ENCODE results near the gene SLC6A19.

SLC6A19 gene

GRCh38 chr5:1270933-1271914 lies 69.8 kb downstream of the SLC6A19 start:
- no peak for DNase-seq

GRCh38 chr5:1272201-1272600 lies 70.8 kb downstream of the SLC6A19 start:
- DNase-seq = no peak

- DNase-seq = no peak
Observed at GRCh38 chr5:1273745-1274144, 72.3 kb downstream of the SLC6A19 start.

GRCh38 chr5:1274471-1274870 lies 73.1 kb downstream of the SLC6A19 start:
- DNase-seq = no peak

All from NCI-H526 treated with DMSO at 0.1 percent for 48 hours (cell line).